ENCODE data around the gene ZNF775.

Gene ZNF775

GRCh38 chr7:150444674-150445365, 65.7 kb downstream of the ZNF775 start:
- no peak for DNase-seq

GRCh38 chr7:150446288-150446938, 67.3 kb downstream of the ZNF775 start:
- peak in 1 of 2 experiments; percentile 14 for DNase-seq

Measured in NCI-H526 (cell line).